PC-3 (cell line): ENCODE data around the gene ZNF814. TPM values are rescaled to one million over a fixed set of nuclear protein-coding genes. Genes with fewer than 3 reads are reported as not detected.
A peak's percentile ranks its signal among the peaks of the same experiment; 100 is the strongest.
"Not testable (repeated sequence)": the region's sequence is repeated elsewhere in the genome, so short reads cannot be mapped to it uniquely, and the experiment has no call there.

Experiments used
- ATAC-seq: fragments of 200-7000 bp; cut with Tn5 transposase; 2 replicates; pipeline ENCODE4 v1.9.1; 2020; ENCODE audit warnings: mild to moderate bottlenecking, moderate library complexity
- BruUV-seq: library from RNA; stranded (reverse); fragments of 400-500 nt; replicated peaks from 2 replicates; lab custom pipeline; 2021; lab: Mats Ljungman, UMichigan
- CTCF ChIA-PET: fragments of 300-600 bp; sonication (Branson Sonifier 250); formaldehyde crosslinking; loops from one replicate; lab custom pipeline; 2022; ENCODE audit warnings: antibody characterized with exemption; lab: Charles Lee
- POLR2A ChIA-PET: fragments of 300-600 bp; sonication (Branson Sonifier 250); formaldehyde crosslinking; loops from one replicate; lab custom pipeline; 2022; ENCODE audit warnings: antibody characterized with exemption; ENCODE audit not compliant: unreplicated experiment; lab: Charles Lee
- DNase-seq: peaks from one replicate; pipeline ENCODE4 v3.0.0-alpha.2; 2015
- H2AFZ ChIP-seq: fragments of 300-600 bp; sonication (generic); 2 replicates; pipeline ENCODE4 v1.6.0; 2016; ENCODE audit warnings: antibody characterized with exemption, low read length
- H3F3A ChIP-seq: fragments of 300-600 bp; sonication (generic); one replicate; pipeline ENCODE4 v1.6.0; 2017; ENCODE audit warnings: antibody characterized with exemption, low read length, control low read depth, mild to moderate bottlenecking; ENCODE audit not compliant: unreplicated experiment
- H3K27ac ChIP-seq: fragments of 300-600 bp; sonication (generic); 2 replicates; pipeline ENCODE4 v1.5.1; 2016; ENCODE audit warnings: mild to moderate bottlenecking, low read length
- H3K27me3 ChIP-seq: fragments of 300-600 bp; sonication (generic); 2 replicates; pipeline ENCODE4 v1.6.1; 2016; ENCODE audit warnings: low read length, mixed read lengths
- H3K36me3 ChIP-seq: fragments of 300-600 bp; sonication (generic); 2 replicates; pipeline ENCODE4 v1.6.1; 2016; ENCODE audit warnings: low read depth, mixed run types, low read length, mixed read lengths
- H3K4me1 ChIP-seq: fragments of 300-600 bp; sonication (generic); 2 replicates; pipeline ENCODE4 v1.5.1; 2016; ENCODE audit warnings: low read length; ENCODE audit not compliant: insufficient read depth
- H3K4me2 ChIP-seq: fragments of 300-600 bp; sonication (generic); 2 replicates; pipeline ENCODE4 v1.6.0; 2016; ENCODE audit warnings: low read length
- H3K4me3 ChIP-seq: fragments of 300-600 bp; sonication (generic); 2 replicates; pipeline ENCODE4 v1.5.1; 2016; ENCODE audit warnings: mild to moderate bottlenecking, low read length, mixed read lengths
- H3K79me2 ChIP-seq: fragments of 300-600 bp; sonication (generic); 2 replicates; pipeline ENCODE4 v1.6.1; 2017; ENCODE audit warnings: low read length, mixed read lengths
- H3K9ac ChIP-seq: fragments of 300-600 bp; sonication (generic); 2 replicates; pipeline ENCODE4 v1.6.0; 2016; ENCODE audit warnings: mild to moderate bottlenecking, low read length
- H3K9me2 ChIP-seq: fragments of 300-600 bp; sonication (generic); replicated peaks from 2 replicates; pipeline ENCODE4 v1.6.1; 2016; ENCODE audit warnings: mixed run types, low read length, mixed read lengths
- H3K9me3 ChIP-seq: fragments of 300-600 bp; sonication (generic); 2 replicates; pipeline ENCODE4 v1.6.1; 2016; ENCODE audit warnings: low read length, mixed read lengths
- H4K20me1 ChIP-seq: fragments of 300-600 bp; sonication (generic); 2 replicates; pipeline ENCODE4 v1.6.1; 2016; ENCODE audit warnings: low read length, mixed read lengths
- CTCF ChIP-seq: fragments of 300-600 bp; sonication (generic); conservative IDR thresholded peaks from 2 replicates; pipeline ENCODE4 v1.5.1; 2017; ENCODE audit warnings: antibody characterized with exemption, low read depth, mild to moderate bottlenecking, low read length
- EZH2 ChIP-seq: fragments of 300-600 bp; sonication (generic); IDR thresholded peaks from one replicate; pipeline ENCODE4 v1.6.1; 2017; ENCODE audit warnings: antibody characterized with exemption, mild to moderate bottlenecking, low read length; ENCODE audit not compliant: unreplicated experiment
- EZH2phosphoT487 ChIP-seq: fragments of 300-600 bp; sonication (generic); IDR thresholded peaks from 2 replicates; pipeline ENCODE4 v1.6.1; 2018; ENCODE audit warnings: mild to moderate bottlenecking, antibody characterized with exemption, low read length, borderline replicate concordance
- intact Hi-C: fragments of 100-400 bp; cut with micrococcal nuclease; formaldehyde crosslinking; loops from 2 replicates; pipeline ENCODE4 v1.9.0; 2023
- total RNA-seq: library from RNA; depleted of rRNA; stranded (reverse); fragments of >200 nt; gene quantifications from 2 replicates; pipeline ENCODE4 v1.2.3, GENCODE V29; 2014

Gene ZNF814
- total RNA-seq, 1 experiment from 2014 or later = 3.3 TPM

GRCh38 chr19:57888107-57888559, 704 bp downstream of the ZNF814 start:
- Histone ChIP-seq H3K27ac (no peak overlapping the region), H3K79me2 (no peaks in the 10 kb centered on the region), H2AFZ (no peak overlapping the region), H3K9me2 (no peaks in the 10 kb centered on the region), H3K36me3 (peaks cover 12% of the 10 kb centered on the region), H3K4me2 (no peak overlapping the region), H3K4me1 (no peaks in the 10 kb centered on the region), H3F3A (no peaks in the 10 kb centered on the region), H3K9me3 (peaks cover 9% of the 10 kb centered on the region), H3K27me3 (no peaks in the 10 kb centered on the region), H4K20me1 (no peaks in the 10 kb centered on the region), H3K4me3 (no peak overlapping the region), H3K9ac (no peak overlapping the region)
- BruUV-seq = no TSS peak
- TF ChIP-seq EZH2phosphoT487 (no peak), EZH2 (no peak), CTCF (no peak)
- no peak for ATAC-seq
- CTCF ChIA-PET = no interaction called here
- POLR2A ChIA-PET = no interaction called here
- DNase-seq = no peak
- intact Hi-C loops = no loop called here

DNA sequence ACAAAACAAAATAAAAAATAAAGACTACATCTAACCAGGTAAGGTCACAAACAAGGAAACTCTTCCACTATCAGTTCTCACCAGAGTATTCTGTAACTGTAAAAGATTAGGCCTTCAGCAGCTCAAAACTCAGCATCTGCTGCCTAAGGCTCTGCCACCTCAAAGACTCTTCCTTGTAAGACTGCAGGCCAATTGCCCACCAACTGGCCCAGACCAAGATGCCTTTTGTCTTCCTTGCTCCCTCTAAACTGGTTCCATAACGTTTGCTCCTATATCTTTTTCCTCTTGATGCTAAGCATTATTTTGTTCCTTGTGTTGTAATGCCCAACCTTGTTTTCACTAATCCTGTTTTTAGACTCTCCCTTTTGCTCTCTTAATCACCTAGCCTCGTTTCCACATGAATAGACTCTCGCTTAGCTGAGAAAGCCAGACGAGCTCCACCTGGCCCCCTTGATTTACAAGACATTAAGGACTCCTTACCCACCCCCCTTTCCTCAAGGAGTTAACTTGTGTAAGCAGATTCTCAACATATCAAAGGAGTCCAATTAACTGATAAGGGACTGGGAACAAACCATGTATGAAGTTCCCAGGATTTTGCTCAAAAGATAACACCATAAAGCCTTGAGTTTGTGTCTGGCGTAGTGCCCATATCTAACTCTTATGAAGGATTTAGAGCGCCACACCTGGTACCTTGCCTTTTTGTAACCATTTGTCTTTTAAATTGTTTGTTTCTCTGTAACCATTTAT, 1.5 kb downstream of the ZNF814 start:
- Histone ChIP-seq H3K79me2 (no peaks in the 10 kb centered on the region), H3K4me3 (no peak overlapping the region), H3K9me3 (peaks cover 9% of the 10 kb centered on the region), H3K36me3 (peaks cover 12% of the 10 kb centered on the region), H3F3A (no peaks in the 10 kb centered on the region), H3K27ac (no peak overlapping the region), H3K4me1 (no peaks in the 10 kb centered on the region), H3K9ac (no peak overlapping the region), H2AFZ (no peak overlapping the region), H3K4me2 (no peak overlapping the region), H4K20me1 (no peaks in the 10 kb centered on the region), H3K9me2 (no peaks in the 10 kb centered on the region), H3K27me3 (no peaks in the 10 kb centered on the region)
- CTCF ChIA-PET = no interaction called here
- TSS peak; percentile 22 for BruUV-seq
- no peak for ATAC-seq
- POLR2A ChIA-PET = no interaction called here
- no peak for DNase-seq
- TF ChIP-seq EZH2 = no peak
- no peak for TF ChIP-seq EZH2phosphoT487
- TF ChIP-seq CTCF = no peak
- intact Hi-C loops = no loop called here

GRCh38 chr19:57886046-57886445, 2.8 kb downstream of the ZNF814 start:
- Histone ChIP-seq H3K36me3 (peaks cover 12% of the 10 kb centered on the region), H3K9ac (no peak overlapping the region), H2AFZ (no peak overlapping the region), H3K9me2 (no peaks in the 10 kb centered on the region), H3K9me3 (peaks cover 9% of the 10 kb centered on the region), H3K4me1 (no peaks in the 10 kb centered on the region), H3K4me2 (no peak overlapping the region), H3F3A (no peaks in the 10 kb centered on the region), H3K79me2 (no peaks in the 10 kb centered on the region), H3K27ac (no peak overlapping the region), H3K27me3 (no peaks in the 10 kb centered on the region), H4K20me1 (no peaks in the 10 kb centered on the region), H3K4me3 (no peak overlapping the region)
- TF ChIP-seq CTCF (no peak), EZH2phosphoT487 (no peak), EZH2 (no peak)
- BruUV-seq = no TSS peak
- ChIA-PET POLR2A (no interaction called here), CTCF (no interaction called here)
- intact Hi-C loops = no loop called here
- no peak for ATAC-seq
- no peak for DNase-seq

- H3K27me3 ChIP-seq, ATAC-seq: not testable (repeated sequence)
These were observed 14.7 kb downstream of the ZNF814 start for GRCh38 chr19:57873883-57874799.

More at GRCh38 chr19:57873883-57874799, 14.7 kb downstream of the ZNF814 start:
- CTCF ChIA-PET, H3K79me2 ChIP-seq, H3F3A ChIP-seq, H3K27ac ChIP-seq, H4K20me1 ChIP-seq, intact Hi-C loops, H3K9me2 ChIP-seq, H3K4me2 ChIP-seq, H3K4me1 ChIP-seq, DNase-seq, BruUV-seq, H3K4me3 ChIP-seq, H3K9ac ChIP-seq, POLR2A ChIA-PET, H2AFZ ChIP-seq: not testable (repeated sequence)
- Histone ChIP-seq H3K36me3 (peaks cover 36% of the 10 kb centered on the region; the same call in 1 of the 2 replicates), H3K9me3 (peaks cover 34% of the 10 kb centered on the region)
